HEK293T (cell line): Measurements from ENCODE around the gene COL23A1.

ENCODE experiments used
- CTCF ChIA-PET: fragments of 350-600 bp; formaldehyde crosslinking; extraction: SDS; loops from one replicate; lab custom pipeline; 2021; ENCODE audit warnings: antibody characterized with exemption, inconsistent platforms; lab: Yijun Ruan, JAX
- POLR2A ChIA-PET: fragments of 350-600 bp; formaldehyde crosslinking; extraction: SDS; loops from one replicate; lab custom pipeline; 2020; ENCODE audit warnings: antibody characterized with exemption, inconsistent platforms; lab: Yijun Ruan, JAX
- DNase-seq: peaks from one replicate; pipeline ENCODE4 v3.0.0; 2012; ENCODE audit warnings: mixed read lengths; ENCODE audit errors: extremely low spot score
- ARNT ChIP-seq: fragments of 450-650 bp; IDR thresholded peaks from 2 replicates; pipeline ENCODE4 v1.6.1; 2017; ENCODE audit warnings: mild to moderate bottlenecking
- BHLHE40 ChIP-seq: fragments of 450-650 bp; IDR thresholded peaks from 2 replicates; pipeline ENCODE4 v1.6.1; 2016; ENCODE audit warnings: mild to moderate bottlenecking, moderate library complexity, borderline replicate concordance
- CTBP1 ChIP-seq: fragments of 450-650 bp; IDR thresholded peaks from 2 replicates; pipeline ENCODE4 v1.6.1; 2016; ENCODE audit warnings: borderline replicate concordance
- ELF4 ChIP-seq: fragments of 450-650 bp; IDR thresholded peaks from 2 replicates; pipeline ENCODE4 v1.6.1; 2017; ENCODE audit warnings: antibody characterized with exemption
- FOXA1 ChIP-seq: fragments of 450-650 bp; IDR thresholded peaks from 2 replicates; pipeline ENCODE4 v1.6.1; 2016; ENCODE audit warnings: mild to moderate bottlenecking
- FOXK2 ChIP-seq: fragments of 450-650 bp; IDR thresholded peaks from 2 replicates; pipeline ENCODE4 v1.6.1; 2016; ENCODE audit warnings: mild to moderate bottlenecking
- FOXM1 ChIP-seq: fragments of 450-650 bp; IDR thresholded peaks from 2 replicates; pipeline ENCODE4 v1.6.1; 2017; ENCODE audit warnings: mild to moderate bottlenecking, borderline replicate concordance
- HDGF ChIP-seq: fragments of 450-650 bp; IDR thresholded peaks from 2 replicates; pipeline ENCODE4 v1.6.1; 2017; ENCODE audit warnings: antibody characterized with exemption, borderline replicate concordance
- L3MBTL2 ChIP-seq: fragments of 450-650 bp; conservative IDR thresholded peaks from 2 replicates; pipeline ENCODE4 v1.6.1; 2016; ENCODE audit warnings: mild to moderate bottlenecking
- LEF1 ChIP-seq: fragments of 450-650 bp; IDR thresholded peaks from 2 replicates; pipeline ENCODE4 v1.6.1; 2017; ENCODE audit warnings: mild to moderate bottlenecking, borderline replicate concordance
- NFRKB ChIP-seq: fragments of 450-650 bp; IDR thresholded peaks from 2 replicates; pipeline ENCODE4 v1.6.1; 2016; ENCODE audit warnings: mild to moderate bottlenecking, moderate library complexity
- SP1 ChIP-seq: fragments of 450-650 bp; IDR thresholded peaks from 2 replicates; pipeline ENCODE4 v1.6.1; 2017
- SUZ12 ChIP-seq: fragments of 450-650 bp; IDR thresholded peaks from 2 replicates; pipeline ENCODE4 v1.6.1; 2016; ENCODE audit warnings: mild to moderate bottlenecking
- TARDBP ChIP-seq: fragments of 450-650 bp; IDR thresholded peaks from 2 replicates; pipeline ENCODE4 v1.6.1; 2016
- ZNF384 ChIP-seq: fragments of 450-650 bp; IDR thresholded peaks from 2 replicates; pipeline ENCODE4 v1.6.1; 2016
- TF ChIP-seq, protein P1 (sequence below): fragments of 450-650 bp; IDR thresholded peaks from 2 replicates; pipeline ENCODE4 v1.6.1; 2016

Gene COL23A1

DNA sequence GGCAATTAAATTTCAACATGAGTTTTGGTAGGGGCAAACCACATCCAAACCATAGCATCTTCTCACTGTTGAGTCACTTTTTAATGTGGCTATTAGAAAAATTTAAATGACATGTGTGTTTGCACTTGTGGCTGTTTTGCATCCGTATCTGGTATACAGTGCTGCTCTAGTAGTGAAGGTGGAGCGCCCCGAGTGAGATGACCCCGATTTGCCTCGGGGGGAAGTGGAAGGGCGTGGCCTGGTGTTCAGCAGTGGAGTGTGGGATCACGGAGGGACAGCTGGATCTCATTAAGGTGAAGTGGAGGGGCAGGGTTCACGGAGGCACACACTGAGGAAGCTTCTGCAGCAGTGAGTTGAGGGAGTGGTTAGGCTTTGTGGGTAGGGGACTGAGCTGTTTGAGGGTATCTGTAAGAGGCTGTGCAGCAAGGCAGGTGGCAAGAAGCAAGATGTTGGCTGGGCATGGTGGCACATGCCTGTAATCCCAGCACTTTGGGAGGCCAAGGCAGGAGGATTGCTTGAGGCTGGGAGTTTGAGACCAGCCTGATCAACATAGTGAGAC lies 396.9 kb downstream of the COL23A1 start:
- no peak for TF ChIP-seq FOXK2
- TF ChIP-seq ARNT, result no peak
- TF ChIP-seq LEF1, result no peak
- no peak for TF ChIP-seq HDGF
- TF ChIP-seq TARDBP, result no peak
- no peak for TF ChIP-seq BHLHE40
- TF ChIP-seq L3MBTL2, result no peak
- TF ChIP-seq, protein P1, sequence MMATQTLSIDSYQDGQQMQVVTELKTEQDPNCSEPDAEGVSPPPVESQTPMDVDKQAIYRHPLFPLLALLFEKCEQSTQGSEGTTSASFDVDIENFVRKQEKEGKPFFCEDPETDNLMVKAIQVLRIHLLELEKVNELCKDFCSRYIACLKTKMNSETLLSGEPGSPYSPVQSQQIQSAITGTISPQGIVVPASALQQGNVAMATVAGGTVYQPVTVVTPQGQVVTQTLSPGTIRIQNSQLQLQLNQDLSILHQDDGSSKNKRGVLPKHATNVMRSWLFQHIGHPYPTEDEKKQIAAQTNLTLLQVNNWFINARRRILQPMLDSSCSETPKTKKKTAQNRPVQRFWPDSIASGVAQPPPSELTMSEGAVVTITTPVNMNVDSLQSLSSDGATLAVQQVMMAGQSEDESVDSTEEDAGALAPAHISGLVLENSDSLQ, result no peak
- TF ChIP-seq SP1, result no peak
- TF ChIP-seq ZNF384, result no peak
- no peak for TF ChIP-seq FOXM1
- no peak for TF ChIP-seq ELF4
- no peak for TF ChIP-seq SUZ12
- TF ChIP-seq CTBP1, result no peak
- TF ChIP-seq FOXA1, result no peak
- DNase-seq, result no peak
- ChIA-PET POLR2A (no interaction called here), CTCF (no interaction called here)

DNA sequence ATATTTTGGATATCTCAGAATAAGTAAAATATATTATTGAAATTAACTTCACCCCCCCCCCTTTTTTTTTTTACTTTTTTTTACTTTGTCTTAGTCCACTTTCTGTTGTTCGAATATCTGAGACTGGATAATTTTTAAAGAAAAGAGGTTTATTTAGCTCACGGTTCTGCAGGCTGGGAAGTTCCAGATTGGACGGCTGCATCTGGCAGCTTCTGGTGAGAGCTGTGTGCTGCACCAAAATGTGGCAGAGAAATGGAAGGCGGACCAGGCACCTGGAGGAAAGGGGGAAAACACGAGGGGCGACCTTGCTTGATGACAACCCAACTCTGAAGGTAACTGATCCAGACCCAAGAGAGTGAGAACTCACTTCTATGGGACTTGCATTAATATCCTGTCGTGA lies 397.4 kb downstream of the COL23A1 start:
- CTCF ChIA-PET, result no interaction called here
- TF ChIP-seq SUZ12 (no peak), ARNT (no peak), FOXA1 (no peak), SP1 (no peak), TARDBP (no peak), NFRKB (no peak), ELF4 (no peak), LEF1 (no peak), CTBP1 (no peak), L3MBTL2 (no peak), FOXM1 (no peak), HDGF (no peak), ZNF384 (no peak), FOXK2 (no peak)
- TF ChIP-seq, protein P1, result no peak
- no peak for DNase-seq
- POLR2A ChIA-PET, result no interaction called here

DNA sequence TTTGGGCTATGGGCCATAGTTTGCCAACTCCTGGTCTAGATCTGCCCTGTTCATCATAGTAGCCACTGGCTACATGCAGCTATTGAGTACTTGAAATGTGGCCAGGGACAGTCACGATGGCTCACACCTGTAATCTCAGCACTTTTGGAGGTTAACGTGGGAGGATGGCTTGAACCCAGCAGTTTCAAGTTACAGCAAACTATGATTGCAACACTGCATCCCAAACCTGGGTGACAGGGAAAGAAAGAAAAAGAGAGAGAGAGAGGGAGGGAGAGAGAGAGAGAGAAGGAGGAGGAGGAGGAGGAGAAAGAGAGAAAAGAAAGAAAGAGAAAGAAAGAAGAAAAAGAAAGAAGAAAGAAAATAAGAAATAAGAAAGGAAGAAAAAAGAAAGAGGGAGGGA lies 397.9 kb downstream of the COL23A1 start:
- CTCF ChIA-PET, result interaction anchor here (0.7 kb wide), 1 partner anchor 22 kb away, joined by 4 read pairs; no protein-coding TSS in a partner anchor
- POLR2A ChIA-PET, result interaction anchor here (0.7 kb wide), 1 partner anchor 12 kb away, joined by 4 read pairs; the partner anchor contains the start of gene HNRNPAB
- TF ChIP-seq ZNF384 (no peak), CTBP1 (no peak), BHLHE40 (no peak), FOXK2 (no peak), HDGF (no peak), TARDBP (no peak), L3MBTL2 (no peak), FOXA1 (no peak), ELF4 (no peak), ARNT (no peak), NFRKB (no peak), SP1 (no peak), LEF1 (no peak), FOXM1 (no peak), SUZ12 (no peak)
- TF ChIP-seq, protein P1, result no peak

DNA sequence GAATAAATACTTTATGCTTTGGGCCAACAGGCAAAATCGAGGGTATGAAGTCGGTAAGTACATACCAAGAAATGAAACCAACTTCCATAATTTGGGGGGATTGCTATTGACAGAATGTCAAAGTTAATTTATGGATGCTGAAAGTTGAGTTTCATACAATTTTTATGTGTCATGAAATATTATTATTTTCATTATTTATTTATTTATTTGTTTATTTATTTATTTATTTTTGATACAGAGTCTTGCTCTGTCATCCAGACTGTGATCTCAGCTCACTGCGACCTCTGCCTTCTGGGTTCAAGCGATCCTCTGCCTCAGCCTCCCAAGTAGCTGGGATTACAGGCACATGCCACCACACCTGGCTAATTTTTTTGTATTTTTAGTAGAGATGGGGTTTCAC lies 398.5 kb downstream of the COL23A1 start:
- no peak for DNase-seq
- TF ChIP-seq SUZ12 (no peak), L3MBTL2 (no peak), NFRKB (no peak), BHLHE40 (no peak), HDGF (no peak), SP1 (no peak)
- POLR2A ChIA-PET, result interaction anchor here (0.7 kb wide), 1 partner anchor 13 kb away, joined by 4 read pairs; the partner anchor contains the start of gene HNRNPAB
- CTCF ChIA-PET, result interaction anchor here (0.7 kb wide), 1 partner anchor 22 kb away, joined by 4 read pairs; no protein-coding TSS in a partner anchor

More for the DNA sequence above, 397.9 kb downstream of the COL23A1 start:
- DNase-seq, result no peak

DNA sequence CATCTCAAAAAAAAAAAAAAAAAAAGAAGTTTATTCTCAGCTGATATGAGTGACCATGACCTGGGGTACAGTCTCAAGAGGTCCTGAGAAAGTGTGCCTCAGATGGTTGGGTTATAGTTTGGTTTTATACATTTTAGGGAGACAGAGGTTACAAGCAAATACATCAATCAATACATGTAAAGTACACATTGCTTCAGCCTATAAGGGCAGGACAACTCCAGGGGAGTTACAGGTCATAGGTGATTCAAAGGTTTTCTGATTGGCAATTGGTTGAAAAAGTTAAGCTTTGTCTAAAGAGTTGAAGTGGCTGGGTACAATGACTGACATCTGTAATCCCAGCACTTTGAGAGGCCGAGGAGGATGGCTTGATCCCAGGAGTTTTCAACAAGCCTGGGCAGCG lies 400.8 kb downstream of the COL23A1 start:
- no peak for DNase-seq
- POLR2A ChIA-PET, result interaction anchor here (1.1 kb wide), 1 partner anchor 15 kb away, joined by 5 read pairs; the partner anchor contains the start of gene HNRNPAB
- CTCF ChIA-PET, result no interaction called here
- TF ChIP-seq FOXK2 (no peak), FOXA1 (no peak), BHLHE40 (no peak), TARDBP (no peak), FOXM1 (no peak), ARNT (no peak), ZNF384 (no peak), CTBP1 (no peak), ELF4 (no peak), L3MBTL2 (no peak), SP1 (no peak), NFRKB (no peak), SUZ12 (no peak), HDGF (no peak), LEF1 (no peak)
- TF ChIP-seq, protein P1, result no peak
